ENCODE results near the gene SH3BGRL.

DNA sequence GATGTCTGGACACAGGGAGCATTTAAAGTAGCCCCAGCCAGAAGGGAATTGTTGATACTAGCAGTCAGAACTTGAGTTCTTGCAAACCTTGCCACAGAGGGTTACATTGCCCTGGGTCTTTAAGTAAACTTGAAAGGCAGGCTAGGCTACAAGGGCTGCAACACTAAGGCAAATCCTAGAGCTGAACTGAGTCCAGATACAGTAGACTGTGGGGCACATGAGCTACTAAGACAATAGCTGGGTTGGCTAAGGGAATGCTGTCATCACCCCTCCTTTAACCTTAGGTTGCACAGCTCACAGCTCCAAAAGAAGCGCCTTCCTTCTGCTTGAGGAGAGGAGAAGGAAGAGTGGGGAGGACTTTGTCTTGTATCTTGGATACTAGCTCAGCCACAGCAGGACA lies 35.6 kb downstream of the SH3BGRL start:
- TF ChIP-seq, protein P1, sequence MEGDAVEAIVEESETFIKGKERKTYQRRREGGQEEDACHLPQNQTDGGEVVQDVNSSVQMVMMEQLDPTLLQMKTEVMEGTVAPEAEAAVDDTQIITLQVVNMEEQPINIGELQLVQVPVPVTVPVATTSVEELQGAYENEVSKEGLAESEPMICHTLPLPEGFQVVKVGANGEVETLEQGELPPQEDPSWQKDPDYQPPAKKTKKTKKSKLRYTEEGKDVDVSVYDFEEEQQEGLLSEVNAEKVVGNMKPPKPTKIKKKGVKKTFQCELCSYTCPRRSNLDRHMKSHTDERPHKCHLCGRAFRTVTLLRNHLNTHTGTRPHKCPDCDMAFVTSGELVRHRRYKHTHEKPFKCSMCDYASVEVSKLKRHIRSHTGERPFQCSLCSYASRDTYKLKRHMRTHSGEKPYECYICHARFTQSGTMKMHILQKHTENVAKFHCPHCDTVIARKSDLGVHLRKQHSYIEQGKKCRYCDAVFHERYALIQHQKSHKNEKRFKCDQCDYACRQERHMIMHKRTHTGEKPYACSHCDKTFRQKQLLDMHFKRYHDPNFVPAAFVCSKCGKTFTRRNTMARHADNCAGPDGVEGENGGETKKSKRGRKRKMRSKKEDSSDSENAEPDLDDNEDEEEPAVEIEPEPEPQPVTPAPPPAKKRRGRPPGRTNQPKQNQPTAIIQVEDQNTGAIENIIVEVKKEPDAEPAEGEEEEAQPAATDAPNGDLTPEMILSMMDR (IDR thresholded peaks at IDR 0.05; ENCODE audit: low read length), result no peak
- no peak for TF ChIP-seq EZH2phosphoT487 (IDR thresholded peaks at IDR 0.05; ENCODE audit: low read length)
